SH-SY5Y (cell line): ENCODE results near the gene RNASET2.

Experiments
- GATA2 ChIP-seq: IDR thresholded peaks from 2 replicates; pipeline ENCODE4 v1.6.1; 2011; ENCODE audit warnings: mild to moderate bottlenecking, low read depth, low read length
- GATA3 ChIP-seq: IDR thresholded peaks from 2 replicates; pipeline ENCODE4 v1.6.1; 2011; ENCODE audit warnings: low read depth, mild to moderate bottlenecking, low read length, moderate library complexity

GRCh38 chr6:166951670-166952060 lies 4.7 kb downstream of the RNASET2 start:
- TF ChIP-seq GATA3 (no peak), GATA2 (no peak)
